ENCODE measurements around the gene PTPRD.
"Not testable (repeated sequence)": the region's sequence is repeated elsewhere in the genome, so short reads cannot be mapped to it uniquely, and the experiment has no call there.

PTPRD gene

GRCh38 chr9:9560382-9561035, 1052.3 kb downstream of the PTPRD start:
- DNase-seq: no peak

DNA sequence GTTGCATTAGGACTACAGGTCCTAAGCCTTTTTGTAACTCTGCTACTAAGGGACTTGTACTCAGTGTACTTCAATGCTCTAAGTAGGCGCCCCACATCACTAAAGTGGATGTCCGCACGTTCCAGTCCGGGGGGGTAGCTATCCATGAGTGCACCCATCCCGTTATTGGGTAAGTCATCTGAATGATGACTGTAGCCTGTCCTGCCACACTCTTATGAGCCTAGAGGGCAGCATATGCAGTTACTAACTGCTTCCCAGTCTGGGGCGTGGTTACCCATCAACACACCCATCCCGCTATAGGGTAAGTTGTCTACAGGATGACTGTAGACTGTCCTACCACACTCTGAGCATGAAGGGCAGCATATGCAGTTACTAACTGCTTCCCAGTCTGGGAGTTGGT, 1053.9 kb downstream of the PTPRD start:
- no peak for DNase-seq

DNA sequence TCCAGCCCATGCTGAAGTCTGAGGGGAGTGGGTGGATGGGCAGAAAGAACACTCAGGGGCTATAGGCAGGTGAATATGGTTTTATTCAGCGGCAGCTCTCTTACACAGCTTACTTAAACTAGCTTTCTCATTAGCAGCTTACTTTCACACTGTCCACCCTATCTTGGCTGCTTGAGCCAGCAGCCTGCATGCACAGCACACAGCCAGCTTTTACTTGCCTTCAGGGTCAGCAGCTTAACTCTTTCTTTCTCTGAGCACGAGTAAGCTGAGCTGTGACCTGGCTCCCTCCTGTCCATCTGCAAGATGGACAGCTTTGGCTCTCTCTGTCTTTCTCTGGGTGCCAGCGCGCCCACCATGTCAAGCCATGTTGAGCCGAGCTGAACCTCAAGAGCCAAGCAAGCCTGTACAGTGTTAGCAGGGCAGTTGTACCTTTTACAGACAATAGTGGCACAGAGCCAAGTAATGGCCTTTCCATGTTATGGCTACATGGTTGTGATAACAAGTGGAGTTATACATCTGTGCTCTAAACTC, 1054.9 kb downstream of the PTPRD start:
- no peak for DNase-seq

DNA sequence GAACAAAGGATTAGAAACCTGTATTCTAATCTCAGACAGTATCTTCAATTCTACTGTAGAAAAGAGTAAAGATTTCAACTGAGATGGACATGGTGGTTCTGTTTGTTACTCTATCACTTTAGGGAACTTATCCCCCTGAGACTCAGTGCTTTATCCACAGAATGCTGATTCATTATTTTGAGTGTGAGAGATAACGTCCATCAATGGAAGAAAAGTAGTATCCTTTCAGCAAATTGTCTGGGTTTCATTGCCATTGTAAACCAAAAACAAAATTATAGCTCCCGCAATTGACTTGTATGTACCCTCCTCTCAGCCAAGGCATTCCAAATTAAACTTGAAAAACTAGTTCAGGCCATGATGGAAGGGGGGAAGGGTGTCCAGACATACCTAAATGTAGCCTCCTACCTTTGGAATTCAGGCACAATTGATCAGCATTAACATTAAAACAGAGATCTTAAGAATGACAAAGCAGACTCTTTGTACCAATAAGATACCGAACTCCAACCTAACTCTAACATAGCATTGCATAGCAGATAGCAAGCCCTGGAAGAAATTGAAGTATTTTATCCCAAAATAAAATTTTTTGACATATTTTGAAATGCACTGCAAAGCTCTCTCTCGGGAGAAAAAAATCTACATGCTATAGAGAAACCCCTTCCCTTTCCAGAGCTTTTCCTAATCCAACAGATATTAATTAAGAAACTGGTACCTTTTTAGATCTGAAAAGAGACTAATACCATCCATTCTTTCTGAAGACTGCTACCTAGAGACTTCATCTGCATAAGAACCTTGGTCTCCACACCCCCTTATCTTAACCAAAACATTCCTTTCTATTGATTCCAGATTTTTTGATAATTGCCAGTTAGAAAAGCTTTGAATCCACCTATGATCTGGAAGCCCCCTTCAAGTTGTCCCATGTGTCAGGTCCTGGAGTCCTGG, 1055.7 kb downstream of the PTPRD start:
- no peak for DNase-seq

- DNase-seq: peak; percentile 55
Observed at GRCh38 chr9:9552665-9553064, 1060.1 kb downstream of the PTPRD start.

DNA sequence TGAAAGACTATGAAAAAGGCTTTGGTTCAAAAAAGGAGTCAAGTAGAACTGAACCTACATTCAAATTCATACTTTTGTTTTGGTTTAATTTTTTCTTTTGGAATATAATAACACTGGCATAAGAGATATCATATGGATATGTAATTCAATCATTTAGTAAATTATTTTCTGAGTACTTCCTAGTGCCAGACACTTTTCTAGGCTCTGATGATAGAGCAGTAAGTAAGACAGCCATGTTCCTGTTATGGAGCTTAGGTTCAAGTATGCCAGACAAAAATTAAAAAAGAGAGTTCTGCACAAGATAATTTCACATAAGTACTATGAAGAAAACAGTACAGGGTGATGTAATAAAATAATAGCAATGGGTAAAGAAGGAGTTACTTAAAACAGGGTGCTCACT, 1074.0 kb downstream of the PTPRD start:
- DNase-seq: no peak

- DNase-seq: peak; percentile 87
Observed at GRCh38 chr9:9538356-9538755, 1074.4 kb downstream of the PTPRD start.

DNA sequence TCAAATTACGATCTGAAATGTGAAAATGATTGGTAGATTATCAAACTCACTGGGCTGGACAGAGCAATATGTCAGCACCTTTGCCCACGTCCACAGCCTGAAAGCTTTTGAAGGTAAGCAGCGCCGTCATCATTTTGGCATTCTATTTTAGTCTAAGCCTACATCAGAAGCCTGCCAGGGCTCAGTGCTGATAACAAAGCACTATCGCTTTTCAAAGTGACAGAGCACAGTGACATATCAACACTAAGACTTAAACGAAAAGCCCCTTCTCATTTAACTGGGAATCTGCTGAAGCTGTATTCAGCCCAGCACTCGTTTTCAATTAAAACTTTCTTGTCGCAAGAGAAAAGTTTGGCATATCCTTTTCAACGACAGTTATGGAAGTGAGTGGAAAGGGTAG, 1076.3 kb downstream of the PTPRD start:
- no peak for DNase-seq

DNA sequence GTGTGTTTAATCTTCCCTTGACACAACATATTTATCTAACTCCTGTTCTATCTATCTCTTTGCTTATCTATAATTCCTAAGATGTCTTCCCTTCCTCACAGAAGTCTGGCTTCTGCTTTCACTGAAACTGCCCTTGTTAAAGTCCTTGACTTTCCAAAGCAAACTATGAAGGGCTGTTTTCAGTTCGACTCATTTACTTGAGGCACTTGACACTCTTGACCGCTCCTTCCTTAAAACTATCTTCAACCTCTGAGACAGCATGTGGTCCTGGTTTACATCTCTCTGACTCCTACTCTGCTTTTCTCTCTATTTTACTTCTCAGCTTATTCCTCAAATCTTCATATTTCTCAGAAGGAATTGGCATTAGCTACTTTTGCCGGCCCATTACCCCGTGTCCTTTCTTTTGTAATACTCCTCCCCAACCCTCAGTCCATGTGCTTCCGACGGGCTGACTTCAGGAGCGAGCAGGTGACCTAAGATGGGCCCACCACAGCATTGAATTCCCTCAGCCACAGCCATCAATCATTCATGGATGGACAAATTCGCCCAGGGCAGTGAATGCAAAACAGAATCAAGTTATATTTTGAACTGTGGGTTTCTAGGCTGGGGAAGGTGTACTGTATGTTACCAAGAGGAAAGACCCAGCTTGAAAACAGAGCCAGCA, 1089.2 kb downstream of the PTPRD start:
- no peak for DNase-seq

GRCh38 chr9:9522406-9522805, 1090.4 kb downstream of the PTPRD start:
- DNase-seq: no peak

GRCh38 chr9:9521033-9521779, 1091.6 kb downstream of the PTPRD start:
- DNase-seq: no peak

GRCh38 chr9:9504869-9505268, 1107.9 kb downstream of the PTPRD start:
- no peak for DNase-seq

DNA sequence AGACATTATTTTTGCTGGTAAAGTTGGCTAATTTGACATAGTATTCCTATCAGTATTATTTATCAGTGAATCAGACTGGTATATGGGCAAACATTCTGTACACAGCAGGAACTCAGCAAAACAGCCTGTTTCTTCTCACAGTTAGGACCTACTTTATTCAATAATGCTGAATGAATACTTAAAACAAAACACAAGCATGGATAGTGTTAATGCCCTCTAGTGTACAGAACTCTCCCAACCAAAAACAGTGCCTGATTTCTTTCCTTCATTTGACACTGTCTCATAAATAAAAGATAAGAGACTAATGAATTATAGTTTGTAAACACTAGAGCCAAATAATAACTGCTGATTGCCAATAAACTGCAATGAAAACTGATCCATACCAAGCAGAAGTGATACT, 1113.3 kb downstream of the PTPRD start:
- no peak for DNase-seq

DNA sequence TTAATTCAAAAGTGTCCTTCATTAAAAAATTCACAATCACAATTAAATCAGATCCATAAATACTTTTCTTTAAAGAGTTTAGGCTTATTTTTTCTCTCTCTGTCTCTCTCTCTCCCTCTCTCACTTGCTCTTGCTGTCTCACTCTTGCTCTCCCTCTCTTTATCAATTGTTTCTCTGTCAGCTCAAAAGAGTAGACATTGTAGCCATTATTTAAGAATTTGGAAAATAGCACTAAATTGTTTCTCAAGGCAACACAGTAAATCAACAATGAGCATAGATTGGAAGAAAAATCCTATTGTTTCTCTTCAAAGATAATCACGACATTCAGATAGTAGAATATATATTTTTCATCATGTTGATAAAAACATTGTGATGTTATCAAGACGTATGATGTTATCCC, 1114.0 kb downstream of the PTPRD start:
- DNase-seq: no peak

- no peak for DNase-seq
Observed at GRCh38 chr9:9498128-9498527, 1114.7 kb downstream of the PTPRD start.

DNA sequence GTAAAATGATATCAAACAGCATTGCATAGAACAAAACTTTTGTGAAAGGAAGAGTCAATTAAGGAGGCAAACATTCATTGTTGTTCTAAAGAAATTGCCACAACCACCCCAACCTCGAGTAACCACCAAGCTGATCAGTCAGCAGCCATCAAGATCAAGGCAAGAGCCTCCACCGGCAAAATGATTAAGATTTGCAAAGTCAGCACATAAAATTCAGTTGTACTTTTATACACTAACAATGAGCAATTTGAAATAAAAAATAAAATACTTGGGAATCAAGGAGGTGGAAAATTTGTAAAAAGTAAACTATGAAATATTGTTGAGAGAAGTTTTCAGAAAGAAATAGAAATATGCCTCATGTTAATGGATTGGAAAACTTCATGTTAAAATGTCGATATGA, 1118.5 kb downstream of the PTPRD start:
- DNase-seq: no peak

DNA sequence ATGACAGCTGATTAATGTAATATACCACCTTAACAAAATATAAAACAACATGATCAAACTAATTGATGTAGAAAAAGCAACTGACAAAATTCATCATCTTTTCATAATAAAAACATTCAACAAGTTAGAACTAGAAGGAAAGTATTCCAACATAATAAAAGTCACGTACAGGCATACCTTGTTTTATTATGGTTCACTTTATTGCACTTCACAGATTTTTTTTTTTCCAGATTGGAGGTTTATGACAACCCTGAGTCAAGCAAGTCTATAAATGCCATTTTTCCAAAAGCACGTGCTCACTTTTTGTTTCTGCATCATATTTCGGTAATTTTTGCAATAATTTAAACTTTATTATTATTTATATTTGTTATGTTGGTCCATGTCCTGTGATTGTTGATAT, 1120.3 kb downstream of the PTPRD start:
- no peak for DNase-seq

DNA sequence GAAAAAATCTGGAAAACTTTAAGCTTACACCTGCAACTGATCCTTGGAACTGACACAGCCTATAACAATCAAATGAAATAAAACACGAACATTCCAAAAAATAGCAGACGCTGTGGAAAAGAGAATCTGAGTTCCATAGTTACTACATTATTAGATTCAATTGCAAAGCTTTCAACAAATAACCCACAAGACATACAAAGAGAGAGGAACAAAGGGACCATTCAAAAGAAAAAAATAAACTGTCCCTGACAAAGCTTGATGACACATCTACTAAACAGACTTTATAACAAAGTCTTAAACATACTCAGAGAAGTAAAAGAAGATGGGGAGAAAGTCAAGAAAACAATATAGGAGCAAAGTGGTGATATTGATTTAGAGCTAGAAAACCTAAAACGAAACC, 1123.6 kb downstream of the PTPRD start:
- DNase-seq: no peak

GRCh38 chr9:9483175-9483574, 1129.6 kb downstream of the PTPRD start:
- DNase-seq: no peak

DNA sequence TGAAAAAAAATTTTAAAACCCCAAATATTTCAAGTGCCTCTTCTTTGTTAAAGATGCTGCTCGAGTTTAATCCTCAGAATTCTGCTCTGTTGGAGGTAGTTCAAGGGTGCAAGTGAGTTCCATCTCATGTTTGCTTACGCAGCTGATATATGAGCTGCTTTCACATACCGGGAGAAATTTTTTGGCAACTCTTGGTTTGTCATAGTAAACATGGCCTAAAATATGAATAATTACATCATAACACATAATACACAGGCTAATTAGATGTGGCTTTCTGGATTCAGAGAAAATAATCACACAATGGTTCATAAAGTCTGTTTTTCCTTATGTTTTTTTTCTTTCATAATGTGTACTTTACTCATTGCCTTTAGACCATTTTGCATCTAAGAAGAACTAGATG, 1134.1 kb downstream of the PTPRD start:
- DNase-seq: no peak

DNA sequence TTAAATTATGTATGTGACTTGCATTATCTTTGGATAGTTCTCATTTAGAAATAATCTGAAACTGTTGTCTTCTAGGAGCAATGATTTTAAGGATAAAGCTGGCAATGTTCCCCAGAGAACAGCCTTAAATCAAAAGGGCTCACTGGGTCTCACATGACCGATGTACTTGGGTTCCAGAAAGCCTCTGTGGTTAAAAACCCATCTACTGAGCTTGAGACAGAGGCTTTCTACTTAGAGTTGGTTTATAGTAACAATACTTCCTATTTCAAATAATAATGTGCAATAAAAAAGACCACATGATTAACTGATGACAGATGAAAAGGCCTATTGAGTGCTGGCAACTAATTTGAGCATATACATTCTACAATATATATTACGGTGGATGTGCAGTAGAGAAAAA, 1143.5 kb downstream of the PTPRD start:
- DNase-seq: no peak

- DNase-seq: not testable (repeated sequence)
Observed at GRCh38 chr9:9441874-9442273, 1170.9 kb downstream of the PTPRD start.

- DNase-seq: no peak
Observed at GRCh38 chr9:9437641-9438040, 1175.2 kb downstream of the PTPRD start.

All from NCI-H446 treated with DMSO at 0.1 percent for 48 hours (cell line).